ENCODE data around the gene KCNQ1. TPM values are rescaled to one million over a fixed set of nuclear protein-coding genes. Genes with fewer than 3 reads are reported as not detected.

The KCNQ1 gene
- total RNA-seq, 1 experiment from 2014 or later, result 2.3 TPM

DNA sequence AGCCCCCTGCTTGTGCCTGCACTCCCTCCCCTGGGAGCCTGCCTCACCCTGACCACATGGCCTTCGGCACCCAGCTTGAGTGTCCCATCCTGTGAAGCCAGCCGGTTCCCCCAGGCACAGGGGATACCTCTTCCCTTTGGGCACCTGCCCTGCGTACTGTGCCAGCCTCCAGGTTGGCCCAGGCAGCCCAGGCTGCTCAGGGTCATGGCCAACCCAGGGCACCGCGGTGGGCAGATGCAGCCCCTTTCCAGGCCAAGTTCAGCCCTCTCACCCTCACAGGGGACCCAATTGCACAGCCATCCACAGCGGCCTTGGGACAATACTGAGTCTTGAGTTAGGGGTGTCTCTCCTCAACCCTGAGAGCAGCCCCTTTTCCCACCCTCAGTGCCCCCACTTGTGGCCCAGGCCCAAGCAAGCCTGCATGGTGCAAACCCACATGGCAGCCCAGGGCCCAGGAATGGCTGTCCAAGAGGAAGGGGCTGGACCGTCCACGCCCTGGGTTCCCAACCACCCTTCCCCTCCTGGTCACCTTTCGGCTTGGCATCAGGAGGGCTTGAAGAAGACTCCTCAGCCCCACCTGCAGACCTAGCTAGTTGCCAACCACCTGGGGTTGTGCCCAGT lies 353.0 kb downstream of the KCNQ1 start:
- Histone ChIP-seq H4K8ac (replicated peaks; ENCODE audit: insufficient read length, low read depth, low read length) (no peak overlapping the region), H2BK120ac (ENCODE audit: low read depth, low read length, poor library complexity, severe bottlenecking) (no peak overlapping the region), H4K91ac (ENCODE audit: insufficient read length, low read depth, low read length) (no peak overlapping the region), H3K27me3 (ENCODE audit: insufficient read depth, low read length) (no peaks in the 10 kb centered on the region), H3K14ac (ENCODE audit: insufficient read depth, low read length) (no peak overlapping the region), H3K23ac (ENCODE audit: insufficient read length, low read depth, low read length) (no peak overlapping the region), H2BK20ac (ENCODE audit: low read depth, low read length, poor library complexity, severe bottlenecking) (no peak overlapping the region), H2BK5ac (ENCODE audit: insufficient read length, low read length) (no peak overlapping the region), H2BK15ac (ENCODE audit: low read depth, low read length) (no peak overlapping the region), H4K20me1 (ENCODE audit: control insufficient read depth, insufficient read depth, insufficient read length) (no peaks in the 10 kb centered on the region), H3K79me1 (ENCODE audit: insufficient read depth, low read depth, low read length, poor library complexity, severe bottlenecking) (no peaks in the 10 kb centered on the region), H3K18ac (ENCODE audit: insufficient read length, low read depth, low read length) (no peak overlapping the region), H3K4ac (ENCODE audit: low read depth, low read length) (no peak overlapping the region), H3K56ac (ENCODE audit: insufficient read length, low read depth, low read length) (no peak overlapping the region), H3T11ph (ENCODE audit: low read length) (no peak overlapping the region), H3K23me2 (ENCODE audit: insufficient read length, low read depth, low read length, poor library complexity, severe bottlenecking) (no peaks in the 10 kb centered on the region), H2BK12ac (ENCODE audit: insufficient read length, low read depth, low read length) (no peak overlapping the region), H3K9me3 (ENCODE audit: control insufficient read depth, low read depth, low read length) (no peaks in the 10 kb centered on the region), H4K5ac (ENCODE audit: insufficient read length, low read depth, low read length) (no peak overlapping the region), H3K27ac (ENCODE audit: insufficient read length, low read depth, low read length) (no peak overlapping the region), H3K79me2 (ENCODE audit: insufficient read depth, low read length) (no peaks in the 10 kb centered on the region), H3K4me1 (ENCODE audit: insufficient read depth, low read length) (no peaks in the 10 kb centered on the region), H3K4me2 (ENCODE audit: insufficient read depth, insufficient read length, low read length) (no peak overlapping the region), H2AFZ (ENCODE audit: low read length) (no peak overlapping the region), H3K9ac (ENCODE audit: extremely low read depth, insufficient read length, low read length) (no peak overlapping the region), H2AK5ac (ENCODE audit: insufficient read length, low read length) (no peak overlapping the region)
- Mint-ChIP-seq H3K27ac (no peak overlapping the region), H3K9me3 (peaks cover 9 to 10% of the 10 kb centered on the region in 2 experiments), H3K27me3 (ENCODE audit: low read depth) (peaks cover 90% of the 10 kb centered on the region), H3K36me3 (ENCODE audit: insufficient read depth in 1 of 3, low read depth in 3 of 3) (peaks cover 0 to 9% (median 6%) of the 10 kb centered on the region in 3 experiments; a peak in 5 of 7 replicates), H3K4me1 (peaks cover 0 to 2% of the 10 kb centered on the region in 2 experiments; a peak in 1 of 4 replicates), H3K4me3 (no peak overlapping the region)
- TF ChIP-seq, protein P1, sequence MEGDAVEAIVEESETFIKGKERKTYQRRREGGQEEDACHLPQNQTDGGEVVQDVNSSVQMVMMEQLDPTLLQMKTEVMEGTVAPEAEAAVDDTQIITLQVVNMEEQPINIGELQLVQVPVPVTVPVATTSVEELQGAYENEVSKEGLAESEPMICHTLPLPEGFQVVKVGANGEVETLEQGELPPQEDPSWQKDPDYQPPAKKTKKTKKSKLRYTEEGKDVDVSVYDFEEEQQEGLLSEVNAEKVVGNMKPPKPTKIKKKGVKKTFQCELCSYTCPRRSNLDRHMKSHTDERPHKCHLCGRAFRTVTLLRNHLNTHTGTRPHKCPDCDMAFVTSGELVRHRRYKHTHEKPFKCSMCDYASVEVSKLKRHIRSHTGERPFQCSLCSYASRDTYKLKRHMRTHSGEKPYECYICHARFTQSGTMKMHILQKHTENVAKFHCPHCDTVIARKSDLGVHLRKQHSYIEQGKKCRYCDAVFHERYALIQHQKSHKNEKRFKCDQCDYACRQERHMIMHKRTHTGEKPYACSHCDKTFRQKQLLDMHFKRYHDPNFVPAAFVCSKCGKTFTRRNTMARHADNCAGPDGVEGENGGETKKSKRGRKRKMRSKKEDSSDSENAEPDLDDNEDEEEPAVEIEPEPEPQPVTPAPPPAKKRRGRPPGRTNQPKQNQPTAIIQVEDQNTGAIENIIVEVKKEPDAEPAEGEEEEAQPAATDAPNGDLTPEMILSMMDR (conservative IDR thresholded peaks at IDR 0.05), result no peak
- peak; percentile 10 for DNase-seq
- WGBS (ENCODE audit: extremely low coverage, insufficient read length, low lambda C conversion rate), result no CpG with 5 or more reads among the region's 9 CpGs

All from H9 (cell line).